IPS-15b (cell line): ENCODE measurements around the gene ADM2.
A peak's percentile ranks its signal among the peaks of the same experiment; 100 is the strongest.
"Not testable (repeated sequence)": the region's sequence is repeated elsewhere in the genome, so short reads cannot be mapped to it uniquely, and the experiment has no call there.

Experiments
- H3K27me3 ChIP-seq: one replicate; pipeline ENCODE4 v1.6.1; 2013; ENCODE audit warnings: low read length; ENCODE audit not compliant: control insufficient read depth, insufficient read depth
- H3K36me3 ChIP-seq: one replicate; pipeline ENCODE4 v1.6.1; 2013; ENCODE audit warnings: low read length; ENCODE audit not compliant: control insufficient read depth, insufficient read depth
- H3K4me1 ChIP-seq: one replicate; pipeline ENCODE4 v1.6.1; 2013; ENCODE audit warnings: mild to moderate bottlenecking, low read length; ENCODE audit not compliant: control insufficient read depth, insufficient read depth
- H3K4me3 ChIP-seq: one replicate; pipeline ENCODE4 v1.5.1; 2013; ENCODE audit warnings: low read depth, low read length
- H3K9ac ChIP-seq: one replicate; pipeline ENCODE4 v1.6.1; 2013; ENCODE audit warnings: low read depth, mild to moderate bottlenecking, low read length
- H3K9me3 ChIP-seq: one replicate; pipeline ENCODE4 v1.6.1; 2013; ENCODE audit warnings: mild to moderate bottlenecking, low read length; ENCODE audit not compliant: control insufficient read depth, insufficient read depth

ADM2 gene

DNA sequence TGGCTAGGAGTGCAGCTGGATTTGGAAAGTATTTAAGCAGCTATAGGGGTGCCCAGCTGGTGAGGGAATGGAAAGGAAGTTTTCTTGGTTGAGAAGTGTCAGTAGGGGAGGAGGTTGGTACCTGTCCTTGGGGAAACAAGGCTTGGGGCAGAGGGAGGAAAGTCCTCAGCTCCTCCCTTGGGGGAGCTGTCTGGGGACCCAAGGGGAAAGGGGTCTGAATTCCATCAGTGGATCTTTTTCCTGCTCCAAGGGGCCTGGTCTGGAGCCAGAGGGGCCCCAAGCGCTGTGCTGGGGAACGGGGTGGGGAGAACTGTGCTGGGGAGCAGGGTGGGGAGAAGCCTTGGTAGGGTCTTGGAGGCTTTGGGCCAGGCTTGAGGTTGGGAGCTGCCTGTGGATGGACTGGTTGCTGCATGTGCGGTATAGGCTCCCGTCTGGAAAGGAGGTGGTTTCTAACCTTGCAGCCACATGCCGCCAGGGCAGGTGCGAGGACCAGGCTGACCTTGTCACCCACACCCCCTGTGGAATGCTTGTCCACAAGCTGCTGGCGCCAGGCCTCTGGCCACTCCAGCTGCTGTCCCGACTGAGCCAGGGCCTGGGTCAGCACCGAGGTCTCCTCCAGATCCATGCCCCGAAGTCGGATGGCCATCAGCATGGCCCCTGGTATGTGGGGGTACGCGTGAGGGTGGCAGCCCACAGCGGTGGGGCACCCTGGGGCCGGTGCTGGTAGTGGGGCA, 47.5 kb downstream of the ADM2 start:
- peaks cover under 1% of the 10 kb centered on the region for H3K36me3 ChIP-seq
- H3K9ac ChIP-seq, result no peak overlapping the region
- no peaks in the 10 kb centered on the region for H3K9me3 ChIP-seq
- H3K4me1 ChIP-seq, result no peaks in the 10 kb centered on the region
- no peak overlapping the region for H3K4me3 ChIP-seq
- H3K27me3 ChIP-seq, result peaks cover 61% of the 10 kb centered on the region

DNA sequence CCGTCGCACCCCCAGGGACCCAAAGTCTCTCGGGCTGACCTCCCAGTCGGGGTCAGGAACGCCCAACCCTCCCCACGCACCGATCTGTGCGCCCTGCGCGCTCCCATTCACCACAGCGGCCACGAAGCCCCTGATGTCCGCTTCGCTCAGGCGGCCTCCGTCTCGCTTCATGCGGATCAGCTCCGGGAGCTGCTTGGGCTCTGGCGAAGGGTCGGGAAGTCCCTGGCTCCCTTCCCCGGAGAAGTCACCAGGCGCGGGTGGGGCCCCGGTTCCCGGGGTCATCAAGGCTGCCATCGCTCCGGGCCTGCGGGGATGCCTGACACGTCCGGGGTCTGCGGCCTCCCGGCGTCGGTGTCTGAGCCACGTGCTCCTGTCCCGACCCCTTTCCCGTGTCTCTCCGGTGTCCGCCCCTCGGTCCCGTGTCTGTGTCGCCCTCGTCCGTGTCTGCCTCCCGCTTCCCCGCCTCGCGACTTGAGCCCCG, 48.1 kb downstream of the ADM2 start:
- no peaks in the 10 kb centered on the region for H3K4me1 ChIP-seq
- H3K27me3 ChIP-seq, result peaks cover 64% of the 10 kb centered on the region
- H3K36me3 ChIP-seq, result no peaks in the 10 kb centered on the region
- H3K9me3 ChIP-seq, result no peaks in the 10 kb centered on the region
- H3K4me3 ChIP-seq, result peak overlapping the region; percentile 59
- H3K9ac ChIP-seq, result no peak overlapping the region

DNA sequence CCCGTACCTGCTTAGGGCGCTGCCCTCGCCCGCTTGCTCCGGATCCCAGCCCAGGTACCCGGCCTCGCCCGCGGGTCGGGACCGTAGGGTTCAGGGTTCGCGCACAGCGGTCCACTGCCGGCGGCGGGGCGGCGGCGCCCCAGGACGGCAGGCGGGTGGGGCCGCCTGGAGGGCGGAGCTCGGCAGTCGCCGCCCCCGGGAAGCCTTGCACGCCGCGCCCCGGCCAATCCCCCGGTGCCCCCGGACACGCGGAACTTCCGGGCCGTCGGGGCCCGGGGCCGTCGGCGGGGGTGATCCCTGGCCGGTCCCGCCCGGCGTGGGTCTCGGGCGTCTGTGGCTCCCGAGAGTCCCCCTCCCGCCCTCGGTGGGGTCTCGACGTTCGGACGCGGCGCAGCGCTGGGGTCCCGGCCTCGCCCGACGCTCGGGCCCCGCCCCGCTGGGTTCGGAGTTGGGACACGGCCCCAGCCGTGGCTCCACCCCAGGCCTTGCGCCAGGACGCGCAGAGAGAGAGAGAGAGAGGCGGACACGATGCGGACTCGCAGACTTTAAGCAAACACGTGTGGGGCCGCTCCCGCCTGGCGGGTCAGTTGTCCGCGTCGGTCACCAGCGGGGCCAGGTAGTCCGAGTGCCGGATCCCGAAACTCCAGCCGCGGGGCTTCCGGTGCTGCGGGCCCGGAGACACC, 48.7 kb downstream of the ADM2 start, which contains the start of gene TYMP:
Gene TYMP, minus strand, starts transcription at position 116 of the 683 bp plus-strand sequence. CDS start 303 bp downstream, outside the sequence.
- H3K9ac ChIP-seq, result no peak within 1 kb of the TSS
- H3K4me1 ChIP-seq, result no peaks in the 10 kb centered on the region
- peak within 1 kb of the TSS; percentile 59 for H3K4me3 ChIP-seq
- H3K27me3 ChIP-seq, result peaks cover 64% of the 10 kb centered on the region
- H3K36me3 ChIP-seq, result no peaks in the 10 kb centered on the region
- H3K9me3 ChIP-seq, result no peaks in the 10 kb centered on the region

DNA sequence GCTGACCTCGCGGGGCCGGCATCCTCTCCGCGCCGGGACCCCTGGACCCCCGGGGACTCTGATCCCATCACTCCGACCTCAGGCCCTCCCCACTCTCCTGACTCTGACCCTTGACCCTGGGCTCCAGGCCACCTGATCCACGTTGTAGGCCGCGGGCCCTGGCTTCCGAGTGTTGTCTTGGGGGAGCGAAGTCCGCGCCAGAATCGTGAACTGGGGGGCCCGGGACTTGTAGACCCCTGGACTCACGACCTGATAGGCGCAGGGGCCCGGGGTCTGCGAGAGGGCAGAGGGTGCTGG, 49.2 kb downstream of the ADM2 start:
- peaks cover 64% of the 10 kb centered on the region for H3K27me3 ChIP-seq

DNA sequence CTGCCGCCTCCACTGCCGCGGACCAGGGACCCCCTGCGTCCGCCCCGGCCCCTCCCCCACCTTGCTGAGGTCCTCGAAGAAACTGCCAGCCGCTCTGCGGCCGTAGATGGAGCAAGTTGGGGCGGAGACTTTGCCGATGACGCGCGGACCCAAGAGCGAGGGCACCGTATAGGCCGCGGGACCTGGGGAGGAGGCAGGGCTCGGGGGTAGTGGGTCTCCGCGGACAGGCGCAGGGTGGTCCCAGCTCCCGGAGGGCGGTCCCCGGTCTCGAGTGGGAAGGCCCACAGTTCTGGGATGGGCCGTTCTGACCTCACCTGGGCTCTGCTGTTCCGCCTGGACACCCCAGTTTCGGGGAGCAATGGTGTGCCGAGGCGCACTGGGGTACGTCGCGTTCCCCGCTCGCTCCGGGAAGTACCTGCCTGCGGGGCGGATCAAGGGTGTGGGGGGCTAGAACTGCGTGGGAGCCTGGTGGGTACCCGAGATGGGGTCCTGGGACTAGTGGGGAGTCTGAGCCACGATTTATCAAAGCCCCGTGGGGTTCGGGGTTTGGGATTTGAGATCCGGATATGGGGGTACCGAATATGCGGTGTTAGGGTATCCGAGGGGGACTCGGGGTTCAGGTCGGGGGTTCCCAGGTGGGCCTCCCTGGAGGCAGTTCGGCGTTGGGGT, 49.7 kb downstream of the ADM2 start:
- no peaks in the 10 kb centered on the region for H3K9me3 ChIP-seq
- H3K4me3 ChIP-seq, result peak overlapping the region; percentile 59
- H3K4me1 ChIP-seq, result no peaks in the 10 kb centered on the region
- H3K27me3 ChIP-seq, result peaks cover 64% of the 10 kb centered on the region
- no peaks in the 10 kb centered on the region for H3K36me3 ChIP-seq
- H3K9ac ChIP-seq, result no peak overlapping the region

More for the DNA sequence above, 49.2 kb downstream of the ADM2 start:
- no peaks in the 10 kb centered on the region for H3K4me1 ChIP-seq
- H3K9me3 ChIP-seq, result no peaks in the 10 kb centered on the region
- H3K36me3 ChIP-seq, result no peaks in the 10 kb centered on the region
- H3K4me3 ChIP-seq, result peak overlapping the region; percentile 59
- no peak overlapping the region for H3K9ac ChIP-seq

DNA sequence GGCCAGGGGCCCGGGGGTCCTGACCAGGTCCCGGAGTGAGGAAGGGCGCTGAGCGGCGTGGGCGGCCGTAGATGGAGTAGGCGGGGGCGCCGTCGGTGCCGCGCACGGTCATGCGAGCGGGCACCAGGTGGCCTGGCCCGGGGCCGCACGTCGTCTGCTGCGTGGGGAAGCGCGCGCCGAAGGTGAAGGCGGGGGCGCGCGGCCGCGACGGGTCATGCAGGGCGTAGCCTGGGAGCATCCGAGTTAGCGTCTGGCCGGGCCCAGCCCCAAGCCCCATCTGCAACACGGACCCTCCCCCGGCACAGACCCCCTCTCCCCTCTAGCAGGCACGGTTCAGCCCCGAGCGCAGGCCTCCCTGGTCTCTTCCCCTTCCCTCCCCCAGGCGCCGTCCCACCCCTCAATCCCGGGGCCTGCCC, 50.2 kb downstream of the ADM2 start:
- Histone ChIP-seq H3K4me3 (peak overlapping the region; percentile 59), H3K9ac (no peak overlapping the region), H3K36me3 (no peaks in the 10 kb centered on the region), H3K9me3 (no peaks in the 10 kb centered on the region), H3K4me1 (no peaks in the 10 kb centered on the region), H3K27me3 (peaks cover 64% of the 10 kb centered on the region)

DNA sequence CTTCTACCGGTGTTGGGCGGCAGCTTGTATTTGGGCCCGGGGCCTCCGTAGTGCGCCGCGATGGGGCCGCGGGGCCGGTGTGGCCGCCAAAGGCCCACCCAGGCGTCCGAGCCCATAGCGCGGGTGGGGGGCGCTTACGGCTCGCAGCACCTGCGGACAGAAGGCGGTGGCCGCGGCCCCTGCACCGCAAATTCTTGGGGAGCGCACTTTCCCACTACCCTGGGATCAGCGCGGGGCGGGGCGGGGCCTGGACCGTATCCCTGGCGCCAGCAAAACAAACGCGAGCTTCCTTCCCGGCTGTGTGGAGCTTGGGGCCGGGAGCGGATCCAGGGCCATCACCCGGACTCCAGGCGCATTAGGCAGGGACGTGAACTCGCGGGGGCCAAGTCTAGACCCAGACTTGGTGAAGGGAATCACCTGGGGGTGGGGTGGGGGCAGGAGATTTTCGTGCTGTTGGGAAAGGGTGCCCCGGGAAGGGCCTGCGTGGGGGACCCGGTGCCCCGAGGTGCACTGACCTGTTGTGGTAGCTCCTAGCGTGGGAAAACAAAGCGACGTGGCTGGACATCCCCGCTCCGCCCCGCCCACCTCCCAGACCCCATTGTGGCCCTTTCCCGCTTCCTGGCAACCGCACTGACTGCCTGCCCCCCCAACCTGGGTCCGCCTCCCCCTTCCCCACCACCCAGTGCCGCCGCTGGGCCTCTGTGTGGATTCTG, 50.8 kb downstream of the ADM2 start:
- no peak overlapping the region for H3K9ac ChIP-seq
- peak overlapping the region; percentile 59 for H3K4me3 ChIP-seq
- peaks cover 62% of the 10 kb centered on the region for H3K27me3 ChIP-seq
- H3K9me3 ChIP-seq, result no peaks in the 10 kb centered on the region
- H3K36me3 ChIP-seq, result no peaks in the 10 kb centered on the region
- H3K4me1 ChIP-seq, result no peaks in the 10 kb centered on the region

DNA sequence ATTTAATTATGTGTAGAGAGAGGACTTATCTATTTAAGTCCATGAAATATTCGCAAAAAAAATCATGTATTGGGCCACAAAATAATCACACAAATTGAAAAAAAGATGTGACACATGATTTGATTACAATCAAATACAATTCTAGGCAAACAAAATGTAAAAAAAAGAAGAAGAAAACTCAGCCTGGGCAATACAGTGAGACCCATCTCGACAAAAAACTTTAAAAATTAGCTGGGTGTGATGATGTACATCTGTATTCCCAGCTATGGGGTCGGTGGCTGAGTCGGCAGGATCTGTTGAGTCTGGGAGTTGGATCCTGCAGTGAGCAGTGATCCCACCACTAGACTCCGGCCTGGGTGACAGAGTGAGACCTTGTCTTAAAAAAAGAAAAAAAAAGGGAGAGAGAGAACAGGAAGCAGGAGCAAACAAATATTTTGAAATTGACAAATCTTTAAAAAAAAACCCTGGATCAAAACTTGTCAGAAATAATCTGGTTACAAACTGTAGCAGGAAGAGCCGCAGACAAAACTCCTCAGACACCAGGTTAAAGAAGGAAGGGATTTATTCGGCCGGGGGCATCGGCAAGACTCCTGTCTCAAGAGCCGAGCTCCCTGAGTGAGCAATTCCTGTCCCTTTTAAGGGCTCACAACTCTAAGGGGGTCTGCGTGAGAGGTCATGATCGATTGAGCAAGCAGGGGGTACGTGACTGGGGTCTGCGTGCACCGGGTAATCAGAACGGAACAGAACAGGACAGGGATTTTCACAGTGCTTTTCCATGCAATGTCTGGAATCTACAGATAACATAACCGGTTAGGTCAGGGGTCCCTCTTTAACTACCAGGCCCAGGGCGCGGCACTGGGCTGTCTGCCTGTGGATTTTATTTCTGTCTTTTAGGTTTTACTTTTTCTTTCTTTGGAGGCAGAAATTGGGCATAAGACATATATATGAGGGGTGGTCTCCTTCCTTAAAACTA, 51.8 kb downstream of the ADM2 start:
- no peak overlapping the region for H3K4me3 ChIP-seq
- H3K27me3 ChIP-seq, result peaks cover 52% of the 10 kb centered on the region
- no peak overlapping the region for H3K9ac ChIP-seq
- no peaks in the 10 kb centered on the region for H3K9me3 ChIP-seq
- H3K4me1 ChIP-seq, result no peaks in the 10 kb centered on the region
- H3K36me3 ChIP-seq, result no peaks in the 10 kb centered on the region

DNA sequence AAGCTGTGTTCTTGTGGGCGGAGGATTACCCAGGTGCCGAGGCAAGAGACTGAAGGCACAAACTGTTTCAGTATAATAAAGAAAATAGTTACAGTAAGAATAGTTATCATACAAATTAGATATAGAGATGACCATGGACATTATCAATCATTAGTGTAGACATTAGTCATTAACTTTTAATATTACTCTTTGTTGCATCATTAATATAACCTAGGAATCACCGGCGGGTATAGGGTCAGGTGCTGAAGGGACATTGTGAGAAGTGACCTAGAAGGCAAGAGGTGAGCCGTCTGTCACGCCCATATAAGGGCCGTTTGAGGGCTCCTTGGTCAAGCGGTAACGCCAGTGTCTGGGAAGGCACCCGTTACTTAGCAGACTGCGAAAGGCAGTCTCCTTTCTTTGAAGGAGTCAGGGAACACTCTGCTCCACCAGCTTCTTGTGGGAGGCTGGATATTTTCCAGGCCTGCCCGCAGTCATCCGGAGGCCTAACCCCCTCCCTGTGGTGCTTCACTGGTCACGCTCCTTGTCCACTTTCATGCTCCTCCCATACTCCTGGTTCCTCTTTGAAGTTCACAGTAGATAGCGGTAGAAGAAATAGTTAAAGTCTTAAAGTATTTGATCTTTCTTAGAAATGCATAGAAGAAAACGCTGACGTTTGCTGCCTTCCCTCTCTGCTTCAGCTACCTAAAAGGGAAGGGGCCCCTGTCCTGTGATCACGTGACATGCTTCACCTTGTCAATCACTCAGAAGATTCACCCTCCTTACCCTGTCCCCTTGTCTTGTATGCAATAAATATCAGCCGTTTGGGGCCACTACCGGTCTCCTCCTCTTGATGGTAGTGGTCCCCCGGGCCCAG, 52.7 kb downstream of the ADM2 start:
- H3K36me3 ChIP-seq, H3K9ac ChIP-seq, H3K4me1 ChIP-seq, H3K4me3 ChIP-seq, H3K9me3 ChIP-seq: not testable (repeated sequence)
- H3K27me3 ChIP-seq, result peaks cover 42% of the 10 kb centered on the region

DNA sequence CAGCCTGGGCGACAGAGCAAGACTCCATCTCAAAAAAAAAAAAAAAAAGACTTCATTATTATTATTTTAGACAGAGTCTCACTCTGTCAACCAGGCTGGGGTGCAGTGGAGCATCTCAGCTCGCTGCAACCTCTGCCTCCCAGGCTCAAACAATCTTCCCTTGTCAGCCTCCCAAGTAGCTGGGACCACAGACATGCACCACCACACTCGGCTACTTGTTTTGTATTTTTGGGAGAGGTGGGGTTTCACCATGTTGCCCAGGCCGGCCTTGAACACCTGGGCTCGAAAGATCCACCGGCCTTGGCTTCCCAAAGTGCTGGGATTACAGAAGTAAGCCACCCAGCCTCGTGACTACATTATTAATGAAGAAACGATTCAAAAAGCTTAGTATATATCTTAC, 53.8 kb downstream of the ADM2 start:
- Histone ChIP-seq H3K36me3 (no peaks in the 10 kb centered on the region), H3K27me3 (peaks cover 32% of the 10 kb centered on the region), H3K9ac (no peak overlapping the region), H3K4me3 (no peak overlapping the region), H3K4me1 (no peaks in the 10 kb centered on the region), H3K9me3 (no peaks in the 10 kb centered on the region)
